ENCODE measurements around the gene TAF11L8.
"Not testable (repeated sequence)": the region's sequence is repeated elsewhere in the genome, so short reads cannot be mapped to it uniquely, and the experiment has no call there.

Gene TAF11L8

DNA sequence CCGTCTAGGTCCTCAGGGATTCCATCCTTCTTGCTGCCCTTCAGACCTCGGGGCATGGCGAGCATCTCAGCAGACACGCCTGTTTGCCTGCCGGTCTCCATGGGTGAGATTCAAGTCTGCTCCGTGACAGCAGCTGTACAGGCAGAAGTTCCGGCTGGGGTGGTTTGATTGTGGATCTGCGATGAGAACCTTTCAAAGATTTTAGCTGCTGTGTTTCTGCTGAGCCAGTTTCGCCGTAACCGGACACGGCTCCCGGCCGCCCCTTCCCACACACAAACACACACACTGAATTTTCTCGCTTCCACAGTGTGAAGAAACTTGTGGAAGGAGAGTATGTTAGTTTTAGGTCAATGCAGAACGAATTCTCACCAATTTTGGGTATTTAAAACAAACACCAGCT is at the start of gene TAF11L8:
TSS of gene TAF11L8 (minus strand) at position 101 of the 400 bp plus-strand sequence.
- DNase-seq, result not testable (repeated sequence)

DNA sequence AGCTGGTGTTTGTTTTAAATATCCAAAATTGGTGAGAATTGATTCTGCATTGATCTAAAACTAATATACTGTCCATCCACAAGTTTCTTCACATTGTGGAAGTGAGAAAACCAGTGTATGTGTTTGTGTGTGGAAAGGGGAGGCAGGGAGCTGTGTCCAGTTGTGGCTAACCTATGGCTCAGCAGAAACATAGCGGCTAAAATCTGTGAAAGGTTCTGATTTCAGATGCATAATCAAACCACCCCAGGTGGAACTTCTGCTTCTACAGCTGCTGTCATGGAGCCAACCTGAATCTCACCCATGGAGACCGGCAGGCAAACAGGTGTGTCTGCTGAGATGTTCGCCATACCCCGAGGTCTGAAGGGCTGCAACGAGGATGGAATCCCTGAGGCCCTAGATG is 43.4 kb upstream of the TAF11L8 start, which contains the start of gene TAF11L14:
TSS of gene TAF11L14 (plus strand) at position 301 of the 400 bp plus-strand sequence.
- DNase-seq, result no peak

GRCh38 chr5:17631788-17632187 is 41.0 kb upstream of the TAF11L8 start, which contains the start of gene TAF11L13:
TAF11L13 (plus strand) TSS chr5:17632088.
- not testable (repeated sequence) for DNase-seq

DNA sequence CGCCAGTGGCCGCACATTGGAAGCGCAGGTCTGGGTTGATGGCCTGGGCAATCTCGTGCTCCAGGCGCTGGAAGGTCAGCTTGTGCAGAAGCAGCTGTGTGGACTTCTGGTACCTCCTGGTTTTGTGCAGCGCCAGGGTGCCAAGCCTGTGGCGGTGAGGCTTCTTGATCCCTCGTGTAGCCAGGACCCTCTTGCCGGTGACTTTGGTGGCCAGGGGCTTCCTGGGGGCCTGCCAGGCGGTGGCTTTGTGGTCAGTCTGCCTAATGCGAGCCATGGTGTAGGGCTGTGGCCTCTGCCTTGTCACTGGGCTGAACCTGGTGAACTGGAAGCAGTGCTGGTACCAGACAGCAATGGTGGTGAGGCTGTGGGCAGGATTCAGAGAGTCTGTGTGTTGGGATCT is 34.9 kb upstream of the TAF11L8 start:
- DNase-seq, result no peak

- no peak for DNase-seq
These were observed 29.9 kb upstream of the TAF11L8 start for GRCh38 chr5:17620627-17621026.

DNA sequence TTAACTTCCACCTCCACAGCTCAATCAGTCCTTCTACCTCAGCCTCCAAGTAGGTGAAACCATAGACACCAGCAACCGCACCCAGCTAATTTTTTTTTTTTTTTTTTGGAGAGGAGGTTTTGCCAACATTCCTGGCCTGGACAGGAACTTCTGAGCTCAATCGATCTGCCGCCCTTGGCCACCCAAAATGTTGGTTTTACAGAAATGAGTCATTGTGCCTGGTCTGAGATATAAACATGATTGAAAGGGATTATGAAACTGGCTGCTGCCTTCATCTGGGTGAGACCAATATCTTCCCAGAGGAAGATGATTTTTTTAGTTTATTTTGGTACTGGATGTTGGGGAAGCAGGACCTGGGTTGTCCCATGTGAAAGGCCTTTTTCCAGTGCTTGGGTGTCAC is 28.6 kb upstream of the TAF11L8 start:
- DNase-seq, result no peak

DNA sequence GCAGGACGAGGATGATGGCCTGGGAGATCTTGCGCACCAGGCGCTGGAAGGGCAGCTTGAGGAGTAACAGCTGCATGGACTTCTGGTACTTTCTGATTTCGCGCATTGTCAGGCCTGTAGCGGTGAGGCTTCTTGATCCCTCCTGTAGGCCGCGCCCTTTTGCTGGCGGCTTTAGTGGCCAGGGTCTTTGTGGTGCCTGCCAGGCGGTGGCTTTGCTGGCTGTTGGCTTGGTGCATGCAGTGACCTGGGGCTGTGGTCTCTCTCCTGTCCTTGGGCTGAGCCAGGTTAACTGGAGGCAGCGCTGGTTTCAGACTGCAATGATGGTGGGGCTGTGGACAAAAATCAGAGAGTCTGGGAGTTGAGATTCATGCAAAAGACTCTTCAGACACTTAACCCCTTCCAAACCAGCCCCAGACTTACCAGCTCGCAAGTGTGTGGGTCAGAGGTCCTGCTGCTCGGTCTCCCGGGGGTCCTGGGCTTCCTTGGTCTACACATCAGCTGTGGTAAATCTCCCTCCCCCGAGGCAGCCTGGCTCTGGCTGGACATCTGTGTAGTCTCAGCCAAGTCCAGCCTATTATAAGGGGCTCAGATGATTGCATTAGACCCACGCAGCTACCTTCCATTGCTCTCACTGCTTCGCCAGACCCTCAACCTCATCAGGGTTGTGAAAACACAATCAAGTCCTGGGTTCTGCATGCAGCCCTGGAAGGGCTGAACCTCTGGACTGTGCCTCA is 24.3 kb upstream of the TAF11L8 start:
- DNase-seq, result no peak

GRCh38 chr5:17610092-17610491 is 19.3 kb upstream of the TAF11L8 start, which contains the start of gene TAF11L12:
TAF11L12 (plus strand) TSS chr5:17610392.
- not testable (repeated sequence) for DNase-seq

DNA sequence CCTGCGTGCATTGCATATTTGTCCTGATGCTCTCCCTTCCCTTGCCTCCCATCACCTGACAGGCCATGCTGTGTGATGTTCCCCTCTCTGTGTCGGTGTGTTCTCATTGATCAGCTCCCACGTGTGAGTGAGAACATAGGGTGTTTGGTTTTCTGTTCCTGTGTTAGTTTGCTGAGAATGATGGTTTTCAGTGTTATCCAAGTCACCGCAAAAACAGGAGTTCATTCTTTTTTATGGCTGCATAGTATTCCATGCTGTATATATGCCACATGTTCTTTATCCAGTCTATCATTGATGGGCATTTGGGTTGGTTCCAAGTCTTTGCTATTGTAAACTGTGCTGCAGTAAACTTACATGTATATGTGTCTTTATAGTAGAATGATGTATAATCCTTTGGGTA is 16.7 kb upstream of the TAF11L8 start:
- not testable (repeated sequence) for DNase-seq

- DNase-seq, result no peak
These were observed 14.2 kb upstream of the TAF11L8 start for GRCh38 chr5:17604951-17605350.

GRCh38 chr5:17603880-17604279 is 13.1 kb upstream of the TAF11L8 start, which contains the start of gene TAF11L11:
TAF11L11 (plus strand) TSS chr5:17604183.
- not testable (repeated sequence) for DNase-seq

DNA sequence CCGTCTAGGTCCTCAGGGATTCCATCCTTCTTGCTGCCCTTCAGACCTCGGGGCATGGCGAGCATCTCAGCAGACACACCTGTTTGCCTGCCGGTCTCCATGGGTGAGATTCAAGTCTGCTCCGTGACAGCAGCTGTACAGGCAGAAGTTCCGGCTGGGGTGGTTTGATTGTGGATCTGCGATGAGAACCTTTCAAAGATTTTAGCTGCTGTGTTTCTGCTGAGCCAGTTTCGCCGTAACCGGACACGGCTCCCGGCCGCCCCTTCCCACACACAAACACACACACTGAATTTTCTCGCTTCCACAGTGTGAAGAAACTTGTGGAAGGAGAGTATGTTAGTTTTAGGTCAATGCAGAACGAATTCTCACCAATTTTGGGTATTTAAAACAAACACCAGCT is 7.0 kb upstream of the TAF11L8 start, which contains the start of gene TAF11L10:
TSS of gene TAF11L10 (minus strand) at position 101 of the 400 bp plus-strand sequence.
- DNase-seq, result not testable (repeated sequence)

DNA sequence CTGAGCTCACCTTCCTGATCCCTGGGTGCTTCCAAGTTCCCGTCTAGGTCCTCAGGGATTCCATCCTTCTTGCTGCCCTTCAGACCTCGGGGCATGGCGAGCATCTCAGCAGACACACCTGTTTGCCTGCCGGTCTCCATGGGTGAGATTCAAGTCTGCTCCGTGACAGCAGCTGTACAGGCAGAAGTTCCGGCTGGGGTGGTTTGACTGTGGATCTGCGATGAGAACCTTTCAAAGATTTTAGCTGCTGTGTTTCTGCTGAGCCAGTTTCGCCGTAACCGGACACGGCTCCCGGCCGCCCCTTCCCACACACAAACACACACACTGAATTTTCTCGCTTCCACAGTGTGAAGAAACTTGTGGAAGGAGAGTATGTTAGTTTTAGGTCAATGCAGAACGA is 3.5 kb upstream of the TAF11L8 start, which contains the start of gene TAF11L9:
TSS of gene TAF11L9 (minus strand) at position 140 of the 400 bp plus-strand sequence.
- not testable (repeated sequence) for DNase-seq

GRCh38 chr5:17585658-17586057 is 5.1 kb downstream of the TAF11L8 start, which contains the start of gene TAF11L7:
TAF11L7 (minus strand) TSS chr5:17585758.
- not testable (repeated sequence) for DNase-seq

All from NCI-H510A (cell line).